Transverse colon (tissue), 4 donors: Measurements from ENCODE around the gene NTRK2. TPM values are rescaled to one million over a fixed set of nuclear protein-coding genes. Genes with fewer than 3 reads are reported as not detected.

Experiments
- DNase-seq: peaks from one replicate; pipeline ENCODE4 v3.0.0-alpha.2; 2019
- H3K27ac ChIP-seq, 4 donors: fragments of 200-600 bp; sonication (generic); 2 replicates each; pipeline ENCODE4 v1.5.1; 2016 to 2018; ENCODE audit warnings: inconsistent platforms in 4 of 4
- H3K27me3 ChIP-seq: fragments of 200-600 bp; sonication (generic); 2 replicates; pipeline ENCODE4 v1.5.1; 2017; ENCODE audit warnings: inconsistent platforms
- H3K36me3 ChIP-seq, 4 donors: fragments of 200-600 bp; sonication (generic); 2 replicates each; pipeline ENCODE4 v1.5.1; 2017 to 2019; ENCODE audit warnings: inconsistent platforms in 4 of 4
- H3K4me1 ChIP-seq, 4 donors: fragments of 200-600 bp; sonication (generic); 2 replicates each; pipeline ENCODE4 v1.5.1; 2017 to 2020; ENCODE audit warnings: inconsistent platforms in 4 of 4
- H3K4me3 ChIP-seq, 4 donors: fragments of 200-600 bp; sonication (generic); 1 replicate in 1 of 4; 2 replicates in 3 of 4; pipeline versions ENCODE4 v1.5.1 to v1.6.1; 2017 to 2019; ENCODE audit warnings: inconsistent platforms in 4 of 4
- H3K9me3 ChIP-seq, 2 donors: fragments of 200-600 bp; sonication (generic); 2 replicates each; pipeline ENCODE4 v1.5.1; 2017 to 2019; ENCODE audit warnings: inconsistent platforms in 2 of 2
- CTCF ChIP-seq, 5 experiments: fragments of 200-600 bp in 3 of 5; fragments of 450-650 bp in 2 of 5; sonication (generic) in 3 of 5; IDR thresholded peaks; 1 replicate in 2 of 5; 2 replicates in 3 of 5; pipeline ENCODE4 v1.5.1; 2016 to 2017; ENCODE audit warnings: antibody characterized with exemption in 5 of 5, inconsistent platforms in 3 of 5, mild to moderate bottlenecking in 2 of 5, moderate library complexity in 1 of 5
- EP300 ChIP-seq: sonication (generic); formaldehyde crosslinking; IDR thresholded peaks from one replicate; pipeline ENCODE4 v1.6.1; 2017; ENCODE audit warnings: antibody characterized with exemption, low read depth
- POLR2A ChIP-seq: fragments of 450-650 bp; IDR thresholded peaks from one replicate; pipeline ENCODE4 v1.6.1; 2016; ENCODE audit warnings: antibody characterized with exemption, mild to moderate bottlenecking, moderate library complexity
- POLR2AphosphoS5 ChIP-seq, 3 donors: sonication (generic); formaldehyde crosslinking; IDR thresholded peaks; one replicate each; pipeline ENCODE4 v1.6.1; 2016; ENCODE audit warnings: antibody characterized with exemption in 3 of 3
- WGBS, 2 donors: methylation state at CpG; one replicate each; pipeline ENCODE4 v1.1.5; 2018; ENCODE audit warnings: low coverage in 1 of 2; 5-methylcytosine and 5-hydroxymethylcytosine counted together
- in situ Hi-C, 4 donors: fragments of 200-750 bp; cut with MboI; loops; one replicate each; pipeline versions ENCODE4 v1.15.0 to v1.15.1; 2017; ENCODE audit warnings: low sequenced_read_pairs in 3 of 4, low pct_ligation_motif_present in 1 of 4, low pct_unique_long_range_greater_than_20kb in 1 of 4
- intact Hi-C: fragments of 100-400 bp; cut with DNase I; formaldehyde crosslinking; loops from one replicate; pipeline ENCODE4 v1.15.1; 2023; ENCODE audit warnings: low total_unique reads
- total RNA-seq, 4 donors: library from RNA; depleted of rRNA; stranded (reverse); fragments of >200 nt; gene quantifications; one replicate each; pipeline ENCODE4 v1.1.0, GENCODE V29; 2016

NTRK2 gene
- total RNA-seq, 4 donors from 2014 or later, result 2.2 to 10.1 (median 6.4) TPM

- 72 to 95% methylated on average over 4 of the region's 4 CpGs for WGBS, 2 donors
- intact Hi-C loops, result no loop called here
Observed at GRCh38 chr9:85021686-85022085, 352.2 kb downstream of the NTRK2 start.

GRCh38 chr9:85024374-85024773, 354.8 kb downstream of the NTRK2 start:
- in situ Hi-C loops (loop anchor here in 1 of 4 donors (10.0 kb wide), 1 partner anchor 60 kb away; no protein-coding TSS in a partner anchor), intact Hi-C loops (no loop called here)
- WGBS, 2 donors, result 51% methylated on average over 3 of the region's 3 CpGs; no CpG with 5 or more reads in 1 of the 2 donors
- no peak overlapping the region for H3K4me3 ChIP-seq
- no peaks in the 10 kb centered on the region for H3K4me1 ChIP-seq
- TF ChIP-seq POLR2AphosphoS5 (IDR thresholded peaks at IDR 0.05) (no peak), EP300 (no peak), POLR2A (no peak), CTCF (IDR thresholded peaks at IDR 0.05) (no peak)
- no peak for DNase-seq
- no peaks in the 10 kb centered on the region for H3K9me3 ChIP-seq
- no peak overlapping the region for H3K27ac ChIP-seq
- H3K36me3 ChIP-seq, result no peaks in the 10 kb centered on the region
- no peaks in the 10 kb centered on the region for H3K27me3 ChIP-seq

More at GRCh38 chr9:85021686-85022085, 352.2 kb downstream of the NTRK2 start:
- no peaks in the 10 kb centered on the region for H3K27me3 ChIP-seq
- H3K4me1 ChIP-seq, result no peaks in the 10 kb centered on the region
- H3K27ac ChIP-seq, result no peak overlapping the region
- TF ChIP-seq POLR2AphosphoS5 (IDR thresholded peaks at IDR 0.05) (no peak), POLR2A (no peak), CTCF (IDR thresholded peaks at IDR 0.05) (no peak), EP300 (no peak)
- H3K4me3 ChIP-seq, result no peak overlapping the region
- H3K9me3 ChIP-seq, result no peaks in the 10 kb centered on the region
- in situ Hi-C loops, result loop anchor here in 1 of 4 donors (10.0 kb wide), 1 partner anchor 63 kb away; no protein-coding TSS in a partner anchor
- no peak for DNase-seq
- no peaks in the 10 kb centered on the region for H3K36me3 ChIP-seq

- no peaks in the 10 kb centered on the region for H3K4me1 ChIP-seq
- H3K36me3 ChIP-seq, result no peaks in the 10 kb centered on the region
- WGBS, 2 donors, result 32 to 67% methylated on average over 1 of the region's 1 CpG
- DNase-seq, result no peak
- H3K4me3 ChIP-seq, result no peak overlapping the region
- H3K9me3 ChIP-seq, result no peaks in the 10 kb centered on the region
- H3K27me3 ChIP-seq, result no peaks in the 10 kb centered on the region
- no peak overlapping the region for H3K27ac ChIP-seq
- in situ Hi-C loops (loop anchor here in 1 of 4 donors (10.0 kb wide), 1 partner anchor 59 kb away; no protein-coding TSS in a partner anchor), intact Hi-C loops (no loop called here)
- TF ChIP-seq POLR2AphosphoS5 (IDR thresholded peaks at IDR 0.05) (no peak), EP300 (no peak), CTCF (IDR thresholded peaks at IDR 0.05) (no peak), POLR2A (no peak)
Observed at GRCh38 chr9:85025638-85026037, 356.1 kb downstream of the NTRK2 start.

GRCh38 chr9:85027870-85028269, 358.3 kb downstream of the NTRK2 start:
- WGBS, 2 donors, result 76 to 85% methylated on average over 3 of the region's 3 CpGs

More at GRCh38 chr9:85027870-85028269, 358.3 kb downstream of the NTRK2 start:
- in situ Hi-C loops, result loop anchor here in 1 of 4 donors (10.0 kb wide), 1 partner anchor 57 kb away; no protein-coding TSS in a partner anchor
- Histone ChIP-seq H3K36me3 (no peaks in the 10 kb centered on the region), H3K9me3 (no peaks in the 10 kb centered on the region), H3K4me3 (no peak overlapping the region), H3K27me3 (no peaks in the 10 kb centered on the region), H3K4me1 (no peaks in the 10 kb centered on the region), H3K27ac (no peak overlapping the region)
- no peak for TF ChIP-seq POLR2A
- no peak for TF ChIP-seq CTCF (IDR thresholded peaks at IDR 0.05)
- no peak for TF ChIP-seq EP300
- no peak for TF ChIP-seq POLR2AphosphoS5 (IDR thresholded peaks at IDR 0.05)
- DNase-seq, result no peak
- intact Hi-C loops, result no loop called here
